Hypothalamus (tissue), 51 donors: ENCODE measurements around the gene MCC.
A peak's percentile ranks its signal among the peaks of the same experiment; 100 is the strongest.

ENCODE experiments used
- DNase-seq, 51 donors: peaks; one replicate each; lab custom pipeline; 2025; lab: John Stamatoyannopoulos, UW

MCC gene

DNA sequence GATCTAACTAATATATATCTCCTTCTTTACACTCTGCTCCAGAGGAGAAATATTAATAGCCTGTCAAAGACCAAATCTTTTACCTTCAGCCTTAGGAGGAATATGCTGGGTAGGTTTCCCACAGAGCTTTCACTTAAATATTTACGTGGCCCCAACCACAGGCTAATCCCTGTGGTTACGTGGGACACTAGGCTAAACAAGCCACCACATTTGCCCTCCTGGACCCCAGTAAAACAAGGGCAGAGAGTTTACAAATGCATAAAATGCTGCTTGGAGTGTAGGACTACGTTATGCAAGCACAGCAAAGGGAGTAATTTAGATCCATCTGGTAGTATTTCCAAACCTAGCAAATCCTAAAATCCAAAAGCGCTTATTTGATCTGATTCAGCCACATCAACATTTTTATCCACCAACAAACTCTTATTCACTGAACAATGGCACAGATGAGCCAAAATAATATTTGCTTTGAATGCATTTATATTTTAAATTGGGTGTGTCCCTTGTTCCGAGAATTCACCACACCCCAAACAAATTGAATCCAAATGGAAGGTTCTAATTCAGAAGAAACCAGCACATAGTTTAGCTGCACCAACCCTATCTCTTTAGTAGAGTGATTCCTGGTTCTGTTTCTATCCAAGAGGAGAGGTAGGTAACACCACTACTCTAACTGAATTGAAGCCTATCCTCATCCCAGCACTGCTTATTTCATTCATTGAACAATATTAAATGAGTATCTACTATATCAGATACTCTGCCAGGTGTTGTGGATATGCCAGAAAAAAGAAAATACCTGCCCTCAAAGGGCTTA lies 232.5 kb downstream of the MCC start:
- no peak for DNase-seq

DNA sequence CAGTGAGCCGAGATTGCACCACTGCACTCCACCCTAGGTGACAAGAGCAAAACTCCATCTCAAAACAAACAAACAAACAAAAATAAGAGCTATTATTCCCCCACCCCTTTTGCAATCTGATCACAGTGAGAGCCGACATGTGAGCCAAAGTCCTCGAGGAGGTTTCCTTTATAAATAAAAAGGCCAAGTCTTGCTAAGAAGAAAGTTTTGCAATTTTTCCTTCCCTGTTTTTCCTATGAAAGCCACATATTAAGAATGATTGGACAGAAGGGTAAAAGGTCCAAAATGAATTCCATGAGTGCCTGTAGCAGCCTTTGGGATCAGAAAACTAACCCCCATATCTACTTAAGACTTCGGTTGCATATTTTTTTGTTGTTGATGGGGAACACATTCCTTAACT lies 233.1 kb downstream of the MCC start:
- no peak for DNase-seq

DNA sequence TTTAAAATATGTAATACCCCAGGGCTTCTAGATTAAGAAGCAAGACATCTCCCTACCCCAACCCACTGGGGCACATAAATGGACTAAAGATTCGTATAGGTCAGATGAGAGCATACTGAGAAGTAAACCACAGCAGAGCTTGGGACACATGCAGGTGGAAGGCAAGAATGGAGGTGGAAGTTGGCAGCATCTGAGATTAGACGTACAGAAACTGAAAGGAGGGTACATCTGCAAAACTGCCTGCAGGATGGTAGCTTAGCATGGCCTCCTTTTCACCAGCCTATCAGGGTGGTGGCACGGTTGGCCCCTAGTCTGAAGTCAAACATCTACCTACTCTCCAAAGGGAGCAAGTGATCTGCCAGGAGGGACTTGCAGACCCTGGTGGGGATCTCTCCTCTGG lies 235.2 kb downstream of the MCC start:
- DNase-seq, result no peak

DNA sequence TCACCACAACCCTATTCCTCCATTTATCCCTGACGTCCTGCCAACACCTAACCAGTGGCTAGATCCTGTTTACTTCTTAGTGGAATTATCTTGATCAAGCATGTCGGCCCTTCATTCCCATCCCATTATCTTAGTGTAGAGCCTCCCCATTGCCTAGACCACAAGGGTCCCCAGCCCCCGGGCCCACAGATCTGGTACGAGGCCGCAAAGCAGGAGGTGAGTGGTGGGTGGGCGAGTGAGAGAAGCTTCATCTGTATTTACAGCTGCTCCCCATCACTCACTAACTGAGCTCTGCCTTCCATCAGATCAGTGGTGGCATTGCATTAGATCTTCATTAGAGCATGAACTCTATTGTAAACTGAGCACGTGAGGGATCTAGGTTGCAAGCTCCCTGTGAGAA lies 236.2 kb downstream of the MCC start:
- no peak for DNase-seq

DNA sequence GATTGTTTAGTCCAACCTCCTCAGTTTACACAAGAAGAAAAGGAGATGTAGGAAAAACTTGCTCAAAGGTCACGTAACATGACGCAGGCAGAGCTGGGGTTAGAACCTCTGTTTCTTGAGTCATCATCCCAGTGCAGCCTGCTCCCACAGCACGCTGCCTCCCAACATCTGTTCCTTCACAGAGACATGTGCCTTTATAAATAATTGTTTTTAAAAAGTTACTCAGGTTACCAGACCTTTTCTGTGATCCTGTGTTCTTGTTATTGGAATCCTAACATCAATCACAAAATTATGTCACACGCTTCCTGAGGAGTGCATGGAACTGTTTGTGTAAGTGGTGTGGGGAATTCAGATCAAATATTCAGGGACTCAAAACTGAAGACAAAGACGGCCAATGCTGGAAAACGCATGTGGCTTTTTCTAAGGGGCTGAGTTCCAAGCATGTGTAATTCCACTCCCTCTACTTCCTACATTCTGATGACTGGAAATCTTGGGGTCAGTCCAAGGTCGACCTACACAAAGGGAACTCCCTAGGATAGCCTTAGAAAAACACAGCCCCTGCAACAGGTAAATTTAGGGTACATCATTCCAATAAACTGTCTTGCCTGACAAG lies 237.8 kb downstream of the MCC start:
- DNase-seq, result no peak

DNA sequence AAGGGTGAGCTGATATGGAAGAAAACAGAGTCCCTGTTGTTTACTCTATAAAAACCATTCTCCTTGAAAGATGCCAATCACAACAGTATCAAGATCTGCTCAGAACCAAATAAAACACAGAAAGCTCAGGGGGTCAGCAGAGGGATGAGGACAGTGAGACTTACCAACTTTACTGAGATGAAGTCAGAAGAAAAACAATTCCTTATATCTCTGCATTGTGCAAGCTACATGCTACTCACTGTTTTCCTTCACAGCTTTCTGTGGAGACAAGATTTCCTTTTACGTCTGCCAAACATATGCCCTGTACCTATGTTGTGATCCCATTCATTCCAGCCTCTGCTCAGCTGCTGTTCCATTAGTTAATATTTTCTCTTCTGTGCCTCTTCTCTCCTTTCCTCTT lies 239.0 kb downstream of the MCC start:
- DNase-seq, result no peak

DNA sequence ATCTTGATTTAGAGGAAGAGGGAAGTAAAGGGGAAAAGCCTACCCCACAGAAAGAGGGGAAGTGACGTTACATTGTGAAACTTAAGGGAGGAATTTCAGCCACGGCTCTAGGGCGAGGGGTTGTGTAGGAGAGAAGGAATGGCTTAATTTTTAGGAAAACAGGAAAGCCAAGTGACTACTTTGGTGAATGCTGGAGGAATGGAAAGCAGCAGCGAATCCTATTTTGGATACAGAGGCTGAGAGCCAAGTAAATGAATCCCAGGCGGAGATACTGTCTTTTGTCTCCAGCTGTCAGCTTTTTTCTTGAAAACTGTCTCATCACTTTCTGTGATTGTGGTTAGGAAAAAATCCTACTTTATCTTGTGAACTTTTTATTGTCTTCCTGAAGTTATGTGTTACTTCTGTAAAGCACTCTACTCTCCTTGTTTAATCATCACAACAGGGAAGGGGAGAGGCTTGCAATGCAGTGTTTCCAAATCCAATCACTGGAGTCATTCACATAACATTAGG lies 241.8 kb downstream of the MCC start:
- DNase-seq, result no peak

DNA sequence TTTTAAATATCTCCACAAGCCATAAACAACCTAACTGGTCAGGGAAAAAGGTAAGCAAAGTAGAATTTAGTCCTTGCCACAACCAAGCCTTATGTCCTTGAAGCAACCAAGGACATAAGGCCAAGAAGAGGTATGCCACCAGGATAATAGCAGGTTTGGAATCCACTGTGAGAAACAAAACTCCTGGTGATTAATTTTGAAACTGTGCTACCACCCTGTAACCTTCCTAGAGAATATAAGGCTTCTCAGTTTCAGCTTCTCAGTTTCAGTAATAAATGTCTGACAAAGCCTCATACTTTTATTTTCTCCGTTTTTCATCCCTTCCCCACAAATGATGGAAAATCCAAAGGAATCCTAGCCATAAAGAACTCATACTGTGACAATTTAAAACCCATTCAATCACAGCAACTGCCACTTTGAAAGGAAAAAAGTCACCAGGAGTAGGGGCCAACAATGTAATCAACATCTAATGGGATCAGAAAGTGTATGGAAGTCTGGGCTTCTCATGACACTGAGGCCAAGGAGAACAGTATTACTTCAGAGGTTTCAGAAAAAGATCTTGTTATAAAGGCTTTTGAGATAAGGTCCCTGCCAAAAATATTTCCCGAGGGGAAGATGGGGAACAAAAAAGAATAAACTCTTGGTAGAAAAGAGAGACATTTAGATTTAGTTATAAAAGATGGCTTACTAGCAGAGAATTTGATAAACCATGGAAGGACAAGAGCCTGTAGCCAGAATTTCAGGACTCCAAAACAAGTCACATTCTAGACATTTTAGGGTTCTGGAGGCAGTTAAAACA lies 242.6 kb downstream of the MCC start:
- DNase-seq, result no peak

DNA sequence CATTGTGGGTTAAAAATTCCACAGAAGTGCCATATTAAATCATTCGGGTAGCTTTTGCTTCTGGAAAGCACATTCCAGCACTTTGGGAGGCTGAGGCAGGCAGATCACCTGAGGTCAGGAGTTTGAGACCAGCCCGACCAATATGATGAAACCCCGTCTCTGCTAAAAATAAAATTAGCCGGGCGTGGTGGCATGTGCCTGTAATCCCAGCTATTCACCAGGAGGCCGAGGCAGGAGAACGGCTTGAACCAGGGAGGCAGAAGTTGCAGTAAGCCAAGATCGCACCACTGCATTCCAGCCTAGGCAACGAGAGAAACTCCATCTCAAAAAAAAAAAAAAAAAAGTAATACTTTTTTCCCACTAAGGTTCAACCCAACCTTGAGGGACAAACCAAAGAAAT lies 243.3 kb downstream of the MCC start:
- DNase-seq, result no peak

DNA sequence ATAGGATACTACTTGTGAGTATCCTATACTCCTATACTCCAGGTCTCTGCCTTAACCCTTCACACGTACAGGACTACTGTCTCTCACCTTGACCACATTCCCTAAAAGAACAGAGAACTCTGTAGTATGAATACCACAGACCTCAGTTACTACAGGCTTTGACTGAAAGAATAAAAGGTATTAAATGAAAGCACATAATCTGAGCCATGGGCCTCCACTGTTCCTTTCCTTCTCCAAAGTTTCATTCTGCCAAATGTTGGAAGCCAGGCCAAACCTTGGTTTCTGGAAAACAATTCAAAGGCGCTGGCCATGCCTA lies 244.9 kb downstream of the MCC start:
- no peak for DNase-seq

DNA sequence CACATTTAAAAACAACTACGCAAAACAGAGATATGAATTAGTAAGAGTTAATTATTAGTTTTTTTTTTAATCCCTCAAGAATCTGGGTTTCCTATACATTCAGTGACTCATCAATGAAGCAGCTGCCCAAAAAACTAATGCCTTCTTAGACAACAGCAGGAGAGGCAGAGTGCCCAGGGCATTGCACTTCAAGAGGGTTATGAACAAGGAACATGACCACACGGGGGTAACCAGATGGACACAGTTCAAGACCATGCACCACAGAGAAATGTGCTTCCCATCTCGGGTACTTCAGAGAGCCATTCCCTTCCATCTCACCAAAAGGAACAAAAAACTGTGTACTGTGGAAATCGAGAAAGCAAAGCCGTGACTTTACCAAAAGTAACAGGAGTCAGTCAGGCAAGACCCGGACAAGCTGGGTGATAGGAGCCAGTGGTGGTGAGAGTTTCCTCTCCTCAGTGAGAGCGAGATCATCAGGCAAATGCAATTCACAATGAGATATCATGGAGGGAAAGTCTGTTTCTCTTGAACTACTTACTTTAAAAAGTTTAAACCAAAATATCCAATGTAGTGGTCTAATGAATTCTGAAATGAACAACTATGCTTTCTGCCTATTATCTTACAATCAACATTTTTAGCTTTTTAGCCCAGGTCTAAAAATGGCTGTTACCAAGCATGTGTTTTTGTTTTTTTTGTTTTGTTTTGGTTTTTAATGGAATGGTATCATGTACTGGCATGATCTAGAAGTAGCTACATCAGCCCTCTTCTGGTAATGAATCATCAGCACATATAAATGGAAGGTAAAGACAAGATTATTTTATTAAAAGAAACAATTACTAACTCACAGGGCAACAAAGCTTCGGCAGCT lies 245.5 kb downstream of the MCC start:
- no peak for DNase-seq

DNA sequence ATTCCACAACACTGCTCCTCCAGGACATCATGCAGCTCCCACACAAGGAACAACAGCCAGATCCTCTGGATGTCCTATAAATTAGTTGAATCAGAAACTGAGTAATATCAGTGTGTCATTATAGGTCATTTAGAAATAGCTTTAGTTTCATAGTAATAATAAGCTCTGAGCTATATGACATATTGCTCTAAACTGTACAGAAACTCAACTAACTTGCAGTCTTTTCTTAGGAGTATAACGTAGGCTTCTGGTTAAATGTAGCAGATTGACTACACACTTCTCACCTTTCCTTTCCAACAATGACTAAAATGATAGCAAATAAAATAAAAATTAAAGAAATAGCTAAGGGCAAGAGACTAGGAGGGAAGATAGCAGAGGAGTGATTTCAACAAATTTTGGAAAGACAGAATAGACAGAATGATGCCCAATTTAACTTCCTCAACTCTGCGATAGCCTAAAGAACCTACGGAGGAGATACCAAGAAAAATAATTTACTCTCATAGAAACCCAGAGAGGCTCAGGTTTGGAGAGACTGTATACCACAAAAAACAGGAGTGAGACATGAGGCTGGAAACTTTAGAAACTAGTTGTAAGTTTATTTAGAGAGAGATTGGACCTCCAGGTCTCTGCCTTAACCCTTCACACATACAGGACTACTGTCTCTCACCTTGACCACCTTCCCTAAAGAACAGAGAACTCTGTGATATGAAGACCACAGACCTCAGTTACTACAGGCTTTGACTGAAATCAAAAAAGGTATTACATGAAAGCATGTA lies 247.1 kb downstream of the MCC start:
- no peak for DNase-seq

DNA sequence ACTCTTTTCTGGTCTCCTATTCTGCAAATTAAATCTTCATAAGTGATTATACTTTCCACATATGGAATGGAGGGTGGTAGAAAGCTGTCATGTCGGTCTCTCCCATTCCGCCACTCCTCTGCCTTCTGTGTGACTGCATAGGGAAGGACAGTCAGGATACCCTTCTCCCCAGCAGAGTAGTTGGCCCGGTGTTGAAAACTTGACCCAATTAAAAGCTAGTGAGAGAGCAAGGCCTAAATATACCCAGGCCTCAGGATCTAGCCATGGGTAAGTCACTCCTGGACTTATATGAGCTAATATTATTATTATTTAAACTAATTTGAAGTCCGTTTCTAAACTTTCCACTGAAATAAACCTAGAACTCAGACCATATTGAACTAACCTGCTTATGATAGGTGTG lies 248.2 kb downstream of the MCC start:
- DNase-seq, result no peak

DNA sequence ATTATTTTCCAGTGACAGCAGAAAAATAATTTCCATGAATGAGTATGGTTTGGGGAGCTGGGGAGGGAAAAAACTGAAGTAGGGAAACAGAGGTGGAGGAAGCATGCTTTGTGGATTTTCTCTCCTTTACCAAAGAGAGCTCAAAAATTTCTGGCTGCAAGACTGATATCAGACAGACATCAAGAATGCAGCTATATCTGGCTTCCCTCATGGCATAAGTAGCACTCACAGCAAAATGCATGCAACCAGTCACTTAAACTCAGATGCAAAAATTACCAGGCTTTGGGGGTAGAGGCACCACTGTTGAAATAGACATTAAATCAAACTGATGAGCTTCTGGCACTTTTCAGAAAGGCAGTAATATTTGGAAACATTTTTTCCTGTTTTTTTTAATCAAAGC lies 250.4 kb downstream of the MCC start:
- DNase-seq, result no peak

DNA sequence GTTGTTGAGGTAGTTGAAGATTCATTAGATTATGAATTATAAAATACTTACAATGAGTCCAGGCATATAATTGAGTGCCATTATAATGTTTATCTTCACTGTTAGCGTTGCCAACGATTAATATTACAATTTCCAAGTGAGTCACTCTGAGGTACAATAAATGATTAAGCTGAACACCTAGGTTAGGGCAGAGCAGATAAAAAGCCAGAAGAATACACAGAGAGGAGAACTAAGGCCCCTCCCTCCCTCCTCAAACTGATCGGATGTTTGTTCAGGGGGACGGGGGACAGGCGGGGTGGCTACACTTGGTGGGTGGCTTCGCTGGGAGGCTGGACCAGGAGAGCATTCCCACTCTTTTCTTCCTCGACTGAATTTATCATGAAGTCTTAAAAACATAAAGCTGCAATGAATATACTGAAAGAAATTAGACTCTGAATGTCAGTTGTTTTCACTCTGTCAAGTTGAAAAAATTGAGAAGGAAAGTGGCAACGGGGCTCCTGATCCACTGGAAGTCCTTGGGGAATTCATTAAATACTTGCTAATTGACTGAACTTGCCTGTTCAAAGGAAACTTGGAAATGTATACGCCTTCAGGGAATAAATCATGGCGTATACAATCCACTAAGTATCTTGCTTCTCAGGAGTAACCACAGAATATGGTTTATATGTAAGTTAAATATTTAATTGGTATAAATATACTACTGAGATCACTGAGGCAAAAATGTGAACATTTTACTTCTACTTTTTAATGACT lies 251.5 kb downstream of the MCC start:
- no peak for DNase-seq

DNA sequence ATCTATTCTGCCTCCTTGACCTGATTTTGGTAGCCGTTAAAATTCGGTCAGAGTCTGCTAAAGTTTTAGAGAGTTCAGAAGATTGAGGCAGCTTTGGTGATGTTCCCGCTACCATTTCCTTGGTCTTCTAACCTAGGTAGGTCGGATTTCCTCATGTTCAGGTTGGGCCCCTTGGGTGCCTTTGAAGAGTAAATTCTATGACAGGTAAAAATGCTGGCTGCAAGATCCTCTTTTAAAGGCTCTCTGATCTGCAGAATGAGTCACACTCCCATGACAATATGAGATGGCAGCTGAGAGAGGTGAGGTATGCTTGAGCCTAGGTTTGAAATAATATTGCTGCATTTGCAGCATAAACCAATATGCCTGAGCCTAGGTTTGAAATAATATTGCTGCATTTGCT lies 252.4 kb downstream of the MCC start:
- DNase-seq, result no peak

DNA sequence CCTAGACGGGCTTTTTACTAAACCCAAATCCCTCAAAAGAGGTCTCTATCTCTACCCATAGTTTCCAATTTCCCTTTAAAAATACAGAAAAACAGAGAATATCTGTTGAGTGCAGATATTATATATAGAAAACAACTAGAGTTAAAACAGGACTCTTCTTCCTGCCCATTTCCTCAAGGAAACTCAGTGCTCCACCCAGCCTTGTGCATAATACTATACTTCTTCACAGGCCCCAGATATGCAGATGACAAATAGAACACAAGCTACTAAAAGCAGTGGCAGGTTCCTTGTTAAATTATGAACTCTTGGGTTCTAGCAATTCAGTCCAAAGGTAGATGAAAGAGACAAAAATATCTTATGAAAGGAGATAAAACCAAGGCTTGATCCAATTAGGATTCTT lies 253.7 kb downstream of the MCC start:
- DNase-seq, result no peak

DNA sequence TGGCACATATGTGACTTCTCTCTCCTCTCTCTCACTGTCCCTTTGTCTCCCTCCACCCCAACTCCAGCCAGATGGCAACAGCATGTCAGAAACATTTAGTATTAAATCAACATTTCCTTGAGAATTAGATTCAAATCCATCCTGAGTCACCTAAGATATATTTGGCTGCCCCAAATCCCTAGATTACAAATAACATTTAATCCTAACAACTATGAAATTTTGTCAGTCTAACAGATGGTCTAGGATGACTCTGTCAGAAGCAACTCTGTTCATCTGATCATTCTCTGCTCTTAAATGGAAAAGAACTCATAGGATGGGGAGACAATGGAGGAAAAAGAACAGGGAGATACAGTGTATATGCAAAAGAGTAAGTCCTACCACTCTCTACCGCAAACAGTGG lies 254.6 kb downstream of the MCC start:
- DNase-seq, result no peak

DNA sequence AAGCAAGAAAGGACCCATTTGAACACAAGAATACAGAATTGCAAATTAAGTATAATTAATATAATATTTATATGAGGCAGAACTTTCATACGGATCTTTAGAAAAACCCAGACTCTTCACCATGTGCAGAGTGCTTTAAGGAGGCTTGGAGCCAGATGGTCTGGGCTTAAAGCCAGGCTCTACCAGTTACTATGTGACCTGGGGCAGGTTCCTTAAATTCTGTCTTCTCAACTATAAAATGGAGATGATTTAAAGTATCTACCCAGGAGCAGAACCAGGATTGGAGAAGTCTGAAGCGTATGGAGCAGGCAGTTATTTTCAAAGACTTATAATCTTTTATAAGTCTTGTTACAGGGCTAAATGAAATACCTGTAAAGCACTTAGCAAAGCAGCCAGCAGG lies 255.6 kb downstream of the MCC start:
- DNase-seq, result peak in 7 of 51 donors; percentile 2 to 36 (median 9)
